Kidney epithelial cell (primary cell): Measurements from ENCODE around the gene NME5. TPM values are rescaled to one million over a fixed set of nuclear protein-coding genes. Genes with fewer than 3 reads are reported as not detected.

ENCODE experiments used
- DNase-seq: peaks from one replicate; pipeline ENCODE4 v3.0.0-alpha.2; 2010; ENCODE audit warnings: low read depth
- H3K27me3 ChIP-seq: 2 replicates; pipeline ENCODE4 v1.6.0; 2011; ENCODE audit warnings: low read length; ENCODE audit not compliant: control insufficient read depth, insufficient read depth
- H3K36me3 ChIP-seq: 2 replicates; pipeline ENCODE4 v1.5.1; 2011; ENCODE audit warnings: low read length; ENCODE audit not compliant: control insufficient read depth, insufficient read depth
- H3K4me3 ChIP-seq: 2 replicates; pipeline ENCODE4 v1.5.1; 2011; ENCODE audit warnings: low read depth, mild to moderate bottlenecking, control low read depth, low read length
- CTCF ChIP-seq: IDR thresholded peaks from 2 replicates; pipeline ENCODE4 v1.5.1; 2011; ENCODE audit warnings: mild to moderate bottlenecking, moderate library complexity, low read length, control low read depth, inconsistent platforms; ENCODE audit not compliant: insufficient read depth, poor library complexity, severe bottlenecking
- total RNA-seq: library from RNA; depleted of rRNA; stranded (reverse); fragments of >200 nt; gene quantifications from 2 replicates; pipeline ENCODE4 v1.2.3, GENCODE V29; 2015

NME5 gene
- total RNA-seq, 1 donor from 2014 or later: 4.6 TPM

GRCh38 chr5:138180183-138180782, 41.1 kb upstream of the NME5 start:
- DNase-seq: peak; percentile 31
- H3K36me3 ChIP-seq: no peaks in the 10 kb centered on the region
- TF ChIP-seq CTCF: peak; percentile 56
- H3K4me3 ChIP-seq: peak overlapping the region; percentile 74
- H3K27me3 ChIP-seq: no peaks in the 10 kb centered on the region

- no peak for DNase-seq
- Histone ChIP-seq H3K4me3 (peak overlapping the region; percentile 74), H3K36me3 (no peaks in the 10 kb centered on the region), H3K27me3 (no peaks in the 10 kb centered on the region)
- TF ChIP-seq CTCF: no peak
Observed at GRCh38 chr5:138179277-138179857, 40.1 kb upstream of the NME5 start.

- TF ChIP-seq CTCF: no peak
- Histone ChIP-seq H3K4me3 (peak within 1 kb of the TSS; percentile 74), H3K27me3 (no peaks in the 10 kb centered on the region), H3K36me3 (no peaks in the 10 kb centered on the region)
- DNase-seq: peak; percentile 91
Observed at GRCh38 chr5:138178516-138179276, 39.5 kb upstream of the NME5 start, which contains the start of the genes BRD8 and KIF20A. Gene BRD8, minus strand, starts transcription at chr5:138178630. Its CDS starts 16 bp downstream, at chr5:138178614. Gene KIF20A, plus strand, starts transcription at chr5:138179112. Its CDS starts 569 bp downstream, at chr5:138179681.

GRCh38 chr5:138177941-138178515, 38.8 kb upstream of the NME5 start:
- no peaks in the 10 kb centered on the region for H3K27me3 ChIP-seq
- H3K36me3 ChIP-seq: no peaks in the 10 kb centered on the region
- TF ChIP-seq CTCF: no peak
- H3K4me3 ChIP-seq: peak overlapping the region; percentile 74
- no peak for DNase-seq

GRCh38 chr5:138170299-138170698, 31.1 kb upstream of the NME5 start:
- DNase-seq: no peak

More at GRCh38 chr5:138170299-138170698, 31.1 kb upstream of the NME5 start:
- Histone ChIP-seq H3K4me3 (no peak overlapping the region), H3K36me3 (no peaks in the 10 kb centered on the region), H3K27me3 (no peaks in the 10 kb centered on the region)
- TF ChIP-seq CTCF: no peak
